HG03558 (cell line): ENCODE data around the gene COPS7A.
A peak's percentile ranks its signal among the peaks of the same experiment; 100 is the strongest.

Experiments used
- ATAC-seq: cut with Tn5 transposase; IDR thresholded peaks from one replicate; pipeline ENCODE4 v1.9.1; 2021; ENCODE audit warnings: moderate number of reproducible peaks; ENCODE audit not compliant: unreplicated experiment; ENCODE audit errors: extremely low read depth

COPS7A gene

DNA sequence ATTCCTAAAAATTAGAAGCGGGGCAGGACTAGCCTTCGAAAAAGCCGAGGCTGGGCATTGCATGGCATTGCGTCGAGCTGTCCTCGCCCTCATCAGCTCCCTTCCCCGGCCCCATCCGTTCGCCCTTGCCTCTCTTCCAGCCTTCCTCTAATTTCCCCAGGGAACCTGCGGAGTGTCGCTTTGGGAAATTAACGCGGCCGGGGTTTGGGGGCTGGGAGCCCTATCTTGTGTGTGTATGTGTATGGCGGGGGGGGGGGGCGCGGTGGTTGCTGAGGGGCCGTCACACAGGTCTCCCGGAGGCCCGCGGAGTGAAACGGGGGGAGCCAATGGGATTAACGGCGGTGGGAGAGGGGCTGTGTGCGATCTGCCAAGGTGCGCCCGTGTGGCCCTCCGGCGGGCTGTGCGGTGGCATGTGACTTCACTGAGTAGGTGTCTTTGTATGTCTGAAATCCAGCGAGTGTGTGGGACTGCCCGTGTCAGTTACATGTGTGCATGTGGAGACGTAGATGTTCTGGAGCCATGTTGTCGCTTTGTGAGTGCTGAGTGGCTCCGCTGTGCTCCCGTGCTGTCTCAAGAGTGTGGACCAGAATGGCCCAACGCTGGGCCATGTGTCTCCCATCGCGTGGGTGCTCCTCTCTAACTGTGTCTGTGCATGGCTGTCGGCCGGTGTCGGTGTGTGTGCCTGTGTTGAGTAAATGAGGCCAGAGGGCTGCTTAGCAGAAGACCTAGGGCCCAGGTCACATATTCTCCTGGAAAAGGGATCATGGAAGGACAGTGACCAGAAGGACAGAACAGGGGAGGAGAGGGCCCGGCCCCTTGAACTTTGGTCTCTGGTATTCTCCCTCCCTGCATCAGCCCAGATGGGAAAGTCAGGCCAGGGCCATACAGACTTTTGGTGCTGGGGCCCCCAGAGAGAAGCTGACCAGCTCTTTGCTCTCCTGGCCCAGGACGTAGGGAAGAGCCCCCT, 43.8 kb downstream of the COPS7A start:
- no peak for ATAC-seq

DNA sequence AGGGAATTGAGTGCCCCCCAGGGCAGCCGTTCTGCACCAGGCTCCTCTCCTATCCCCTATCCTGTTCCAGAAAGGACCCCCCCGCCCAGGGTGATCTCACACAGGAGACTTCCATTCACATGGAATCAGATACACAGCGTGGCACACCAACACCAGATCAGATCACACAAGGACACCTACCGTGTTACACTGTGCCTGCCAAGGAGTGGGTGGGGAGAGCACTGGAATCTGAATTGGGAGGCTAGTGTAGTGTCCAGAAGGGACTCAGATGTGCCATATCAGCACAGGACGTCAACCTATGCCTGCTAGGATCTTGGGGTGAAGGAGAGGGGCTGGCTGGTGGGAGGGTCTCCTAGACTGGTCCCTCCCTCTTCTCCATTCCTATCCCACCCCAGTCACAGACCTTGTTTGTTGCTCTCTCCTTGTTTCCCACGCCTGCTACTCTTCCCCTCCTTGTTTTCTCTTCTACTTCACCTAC, 44.6 kb downstream of the COPS7A start:
- no peak for ATAC-seq

DNA sequence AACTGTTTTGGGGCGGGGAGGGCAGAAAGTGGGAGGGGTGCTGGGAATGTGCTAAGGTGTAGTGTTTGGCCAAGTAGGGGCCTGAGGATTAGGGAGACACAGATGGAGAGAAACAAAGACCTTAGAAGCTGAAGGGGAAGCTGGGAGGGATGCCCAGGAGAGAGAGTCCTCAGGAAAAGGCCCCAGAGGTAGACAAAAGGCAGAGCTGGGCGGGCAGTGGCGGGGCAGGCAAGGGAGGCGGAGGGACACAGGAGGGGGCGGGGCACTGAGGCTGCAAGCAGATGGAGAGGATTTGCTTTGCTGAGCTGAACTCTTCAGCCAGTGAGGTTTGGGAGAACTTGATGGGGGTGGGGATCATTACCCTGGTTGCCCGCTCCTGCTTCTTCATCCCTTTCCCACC, 45.1 kb downstream of the COPS7A start:
- ATAC-seq, result no peak

DNA sequence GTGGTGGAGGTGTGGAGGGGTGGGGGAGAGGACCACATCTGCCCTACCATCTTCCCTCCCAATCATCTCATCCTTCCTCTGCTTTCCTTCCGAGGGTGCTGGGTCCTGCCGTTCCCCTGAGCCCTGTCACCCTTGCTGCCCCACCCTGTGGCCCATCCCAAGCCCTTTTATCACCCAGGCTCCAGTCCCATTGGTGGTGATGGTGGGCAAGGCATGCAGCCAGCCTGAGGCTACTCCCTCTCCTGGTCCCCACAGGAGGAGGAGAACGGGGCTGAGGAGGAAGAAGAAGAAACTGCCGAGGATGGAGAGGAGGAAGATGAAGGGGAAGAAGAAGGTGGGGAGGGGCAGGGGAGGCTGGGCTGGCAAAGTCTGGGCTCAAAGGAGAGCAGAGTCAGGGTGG, 45.8 kb downstream of the COPS7A start:
- no peak for ATAC-seq

DNA sequence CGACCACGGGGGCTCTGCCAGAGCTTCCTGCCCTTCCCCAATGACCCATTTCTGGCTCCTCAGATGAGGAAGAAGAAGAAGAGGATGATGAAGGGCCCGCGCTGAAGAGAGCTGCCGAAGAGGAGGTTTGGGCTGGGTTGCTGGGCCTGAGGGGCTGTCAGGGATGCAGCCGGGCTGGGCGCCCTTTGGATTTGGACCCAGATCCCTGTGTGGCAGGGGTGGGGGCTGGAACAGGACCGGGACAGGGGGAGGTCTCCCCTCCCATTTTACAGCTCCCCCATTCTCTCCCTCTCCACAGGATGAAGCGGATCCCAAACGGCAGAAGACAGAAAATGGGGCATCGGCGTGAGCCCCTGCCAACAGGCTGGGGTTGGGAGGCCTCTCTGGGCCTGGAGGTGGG, 46.2 kb downstream of the COPS7A start:
- ATAC-seq, result no peak

DNA sequence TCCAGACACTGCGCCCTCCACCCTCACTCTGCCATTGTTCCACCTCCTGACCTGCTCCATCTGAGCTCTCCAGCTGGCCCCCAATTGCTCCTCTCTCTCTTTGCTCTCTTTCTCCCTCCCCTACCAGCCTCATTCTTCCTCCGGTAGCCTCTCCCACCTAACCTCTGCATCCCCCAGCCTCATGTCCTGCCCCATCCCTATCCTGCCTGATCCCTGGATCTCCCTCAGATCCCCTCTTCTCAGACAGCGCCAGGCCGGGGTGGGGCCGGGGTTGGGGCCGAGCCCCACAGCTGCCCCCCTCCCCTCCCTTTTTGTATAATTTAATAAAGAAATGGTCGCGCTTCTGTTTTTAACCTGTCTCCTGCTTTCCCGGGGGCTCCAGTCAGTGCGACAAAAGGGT, 46.8 kb downstream of the COPS7A start:
- no peak for ATAC-seq

DNA sequence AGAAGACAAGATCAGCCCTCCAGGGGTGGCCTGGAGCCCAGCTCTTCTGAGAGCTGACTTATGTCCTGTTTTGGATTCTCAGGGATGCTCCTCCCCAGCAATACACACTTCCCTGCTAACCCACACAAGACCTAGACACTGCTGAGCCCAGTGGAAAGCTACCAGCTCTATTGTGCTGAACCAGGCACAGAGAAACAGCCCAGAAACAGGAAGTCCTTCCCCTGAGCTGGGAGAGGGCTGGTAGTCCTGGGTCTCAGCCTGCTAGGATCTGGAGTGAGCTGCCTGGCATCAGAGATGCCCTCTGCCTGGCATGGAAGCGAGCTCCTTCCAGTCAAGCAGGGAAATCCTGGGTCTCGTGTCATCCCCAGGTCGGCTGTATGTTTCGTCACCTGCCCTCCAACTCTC, 47.2 kb downstream of the COPS7A start:
- ATAC-seq, result no peak

DNA sequence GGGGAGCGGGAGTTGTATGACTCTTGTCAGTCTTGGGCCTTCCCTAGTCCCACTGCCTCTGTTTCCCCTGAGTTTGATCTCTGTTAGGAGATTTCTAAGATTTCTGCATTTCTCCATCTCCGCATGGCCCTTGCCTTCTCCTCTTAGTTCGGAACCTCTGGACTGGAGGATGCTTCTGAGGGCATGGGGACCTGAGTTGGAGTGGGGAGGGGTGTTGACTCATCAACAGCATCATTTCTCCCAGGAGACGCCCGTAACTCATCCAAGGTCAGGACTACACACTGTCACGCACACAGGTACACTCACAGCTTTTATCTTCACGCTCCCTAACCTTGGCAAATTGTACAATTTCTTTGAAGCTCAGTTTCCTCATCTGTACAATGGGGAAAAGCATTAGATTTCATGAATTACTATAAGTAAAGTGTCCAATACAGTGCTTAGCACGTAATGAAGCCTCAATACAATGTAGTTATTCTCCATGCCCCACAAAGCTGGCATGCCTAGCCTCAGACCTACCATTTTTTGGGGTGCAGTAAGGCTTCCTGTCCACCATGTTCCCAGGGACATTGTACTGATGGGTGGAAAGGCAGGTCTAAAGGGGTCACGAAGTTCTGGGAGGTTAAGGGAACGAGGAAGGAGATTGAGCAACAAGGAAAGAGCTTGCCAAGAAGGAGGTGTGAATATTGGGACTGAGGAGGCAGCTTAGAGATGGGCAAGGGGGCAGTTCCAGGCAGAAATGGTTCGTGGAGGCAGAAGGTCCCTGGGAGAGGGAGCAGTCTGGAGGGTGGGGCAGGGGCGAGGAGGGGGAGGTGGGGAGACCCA, 47.9 kb downstream of the COPS7A start:
- no peak for ATAC-seq

DNA sequence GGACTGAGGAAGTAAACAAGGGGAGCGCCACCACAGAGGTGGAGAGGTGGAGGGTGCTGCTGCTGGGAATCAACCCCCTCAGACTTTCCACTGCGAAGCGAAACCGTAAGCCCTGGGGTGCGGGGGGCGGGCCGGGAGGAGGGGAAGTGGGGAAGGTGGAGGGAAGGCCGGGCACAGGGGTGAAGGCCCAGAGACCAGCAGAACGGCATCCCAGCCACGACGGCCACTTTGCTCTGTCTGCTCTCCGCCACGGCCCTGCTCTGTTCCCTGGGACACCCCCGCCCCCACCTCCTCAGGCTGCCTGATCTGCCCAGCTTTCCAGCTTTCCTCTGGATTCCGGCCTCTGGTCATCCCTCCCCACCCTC, 48.5 kb downstream of the COPS7A start, which contains the start of gene LAG3:
Gene LAG3 (plus strand): TSS at position 190 of the 365 bp plus-strand sequence. CDS start 333 bp downstream, outside the sequence.
- ATAC-seq, result no peak

DNA sequence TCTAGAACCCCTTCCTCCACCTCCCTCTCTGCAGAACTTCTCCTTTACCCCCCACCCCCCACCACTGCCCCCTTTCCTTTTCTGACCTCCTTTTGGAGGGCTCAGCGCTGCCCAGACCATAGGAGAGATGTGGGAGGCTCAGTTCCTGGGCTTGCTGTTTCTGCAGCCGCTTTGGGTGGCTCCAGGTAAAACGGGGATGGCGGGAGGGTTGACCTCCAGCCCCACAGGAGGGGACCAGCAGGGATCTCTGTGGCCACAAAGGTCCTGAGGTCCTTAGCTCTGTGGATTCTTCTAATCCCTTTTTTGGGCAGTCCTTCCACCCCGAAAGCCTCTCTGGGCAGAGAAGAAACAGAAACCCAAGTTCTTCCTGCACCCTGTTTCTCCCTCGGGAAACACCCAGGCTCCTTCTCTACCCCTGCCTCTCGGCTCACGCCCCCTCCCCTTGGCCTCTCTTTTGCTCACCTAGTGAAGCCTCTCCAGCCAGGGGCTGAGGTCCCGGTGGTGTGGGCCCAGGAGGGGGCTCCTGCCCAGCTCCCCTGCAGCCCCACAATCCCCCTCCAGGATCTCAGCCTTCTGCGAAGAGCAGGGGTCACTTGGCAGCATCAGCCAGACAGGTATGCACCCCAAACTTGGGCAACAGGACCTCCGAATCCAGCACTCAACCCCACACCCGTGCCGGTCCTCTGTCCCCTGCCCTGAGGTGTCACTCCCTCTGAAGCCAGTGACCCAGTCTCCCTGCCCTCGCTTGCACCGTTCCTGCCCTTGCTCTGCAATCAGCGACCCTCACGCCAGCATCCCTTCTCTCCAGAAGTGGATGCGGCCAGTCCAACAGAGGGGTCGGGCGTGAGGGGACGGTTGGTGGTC, 49.1 kb downstream of the COPS7A start:
- no peak for ATAC-seq

DNA sequence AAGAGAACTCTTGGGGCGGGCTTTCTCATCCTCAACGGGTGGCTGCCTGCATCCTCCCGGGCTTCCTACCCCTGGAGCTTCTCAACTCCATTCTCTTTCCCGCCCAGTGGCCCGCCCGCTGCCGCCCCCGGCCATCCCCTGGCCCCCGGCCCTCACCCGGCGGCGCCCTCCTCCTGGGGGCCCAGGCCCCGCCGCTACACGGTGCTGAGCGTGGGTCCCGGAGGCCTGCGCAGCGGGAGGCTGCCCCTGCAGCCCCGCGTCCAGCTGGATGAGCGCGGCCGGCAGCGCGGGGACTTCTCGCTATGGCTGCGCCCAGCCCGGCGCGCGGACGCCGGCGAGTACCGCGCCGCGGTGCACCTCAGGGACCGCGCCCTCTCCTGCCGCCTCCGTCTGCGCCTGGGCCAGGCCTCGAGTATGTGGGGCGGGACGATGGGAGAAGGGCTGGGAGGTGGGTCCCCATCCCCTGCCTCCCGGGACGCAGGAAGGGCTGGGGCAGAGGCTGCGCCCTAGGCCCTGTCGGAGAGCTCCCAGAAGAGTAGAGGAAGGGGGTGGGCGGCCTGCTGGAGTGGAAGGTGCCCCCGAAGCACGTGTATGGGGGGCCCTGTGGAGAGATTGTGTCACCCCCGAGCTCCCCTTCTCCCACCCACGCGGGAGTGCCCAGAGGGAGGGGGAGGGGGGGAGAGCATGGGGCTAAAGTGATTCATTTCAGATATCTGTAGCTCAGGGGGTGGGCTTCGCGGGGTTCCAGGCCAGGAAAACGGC, 49.9 kb downstream of the COPS7A start:
- ATAC-seq, result no peak

DNA sequence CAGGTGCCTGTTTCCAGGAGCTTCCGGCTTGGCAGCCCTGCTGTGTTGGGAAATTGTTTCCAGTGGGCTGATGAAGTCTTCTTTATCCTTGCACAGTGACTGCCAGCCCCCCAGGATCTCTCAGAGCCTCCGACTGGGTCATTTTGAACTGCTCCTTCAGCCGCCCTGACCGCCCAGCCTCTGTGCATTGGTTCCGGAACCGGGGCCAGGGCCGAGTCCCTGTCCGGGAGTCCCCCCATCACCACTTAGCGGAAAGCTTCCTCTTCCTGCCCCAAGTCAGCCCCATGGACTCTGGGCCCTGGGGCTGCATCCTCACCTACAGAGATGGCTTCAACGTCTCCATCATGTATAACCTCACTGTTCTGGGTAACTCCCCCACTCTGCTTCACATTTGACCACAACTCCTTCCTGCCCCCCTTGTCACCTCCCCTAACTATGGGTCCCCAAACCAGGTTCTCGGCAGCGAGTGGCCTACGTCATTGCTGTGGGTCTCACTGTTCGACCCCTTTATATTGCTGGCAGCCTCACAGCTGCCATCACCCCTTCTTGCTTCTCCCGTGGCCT, 50.7 kb downstream of the COPS7A start:
- ATAC-seq, result no peak

DNA sequence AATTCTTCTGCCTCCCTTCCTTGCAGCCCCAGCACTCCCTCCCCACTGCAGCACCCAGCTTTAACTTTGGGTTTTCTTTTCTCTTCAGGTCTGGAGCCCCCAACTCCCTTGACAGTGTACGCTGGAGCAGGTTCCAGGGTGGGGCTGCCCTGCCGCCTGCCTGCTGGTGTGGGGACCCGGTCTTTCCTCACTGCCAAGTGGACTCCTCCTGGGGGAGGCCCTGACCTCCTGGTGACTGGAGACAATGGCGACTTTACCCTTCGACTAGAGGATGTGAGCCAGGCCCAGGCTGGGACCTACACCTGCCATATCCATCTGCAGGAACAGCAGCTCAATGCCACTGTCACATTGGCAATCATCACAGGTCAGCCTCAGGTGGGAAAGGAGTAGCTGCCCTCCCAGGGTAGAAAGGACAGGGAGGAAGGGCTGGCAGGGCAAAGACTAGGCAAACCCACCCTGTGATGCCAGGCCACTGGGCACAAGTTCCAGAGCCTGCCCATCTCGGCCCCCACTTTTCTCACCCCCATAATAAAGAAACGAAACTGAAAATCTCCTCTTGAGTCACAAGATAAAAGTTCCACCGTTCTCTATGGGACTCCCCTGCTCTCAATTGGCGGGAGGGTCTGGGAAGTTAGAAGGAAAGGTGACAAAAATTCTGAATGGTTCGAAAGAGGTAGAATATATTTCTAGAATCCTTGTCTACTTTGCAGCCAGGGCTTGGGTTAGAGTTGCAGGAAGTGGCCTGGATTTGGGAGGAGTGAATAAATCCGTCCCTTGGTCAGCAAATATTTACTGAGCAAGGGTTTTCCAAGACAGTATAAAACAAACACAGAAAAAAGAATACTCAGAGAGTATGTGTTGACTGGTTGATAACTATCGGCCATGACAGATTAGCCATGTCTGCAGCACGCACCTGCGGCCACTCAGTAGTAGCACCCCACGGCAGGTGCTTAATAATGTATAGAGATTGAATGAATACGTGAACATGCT, 51.6 kb downstream of the COPS7A start:
- no peak for ATAC-seq

DNA sequence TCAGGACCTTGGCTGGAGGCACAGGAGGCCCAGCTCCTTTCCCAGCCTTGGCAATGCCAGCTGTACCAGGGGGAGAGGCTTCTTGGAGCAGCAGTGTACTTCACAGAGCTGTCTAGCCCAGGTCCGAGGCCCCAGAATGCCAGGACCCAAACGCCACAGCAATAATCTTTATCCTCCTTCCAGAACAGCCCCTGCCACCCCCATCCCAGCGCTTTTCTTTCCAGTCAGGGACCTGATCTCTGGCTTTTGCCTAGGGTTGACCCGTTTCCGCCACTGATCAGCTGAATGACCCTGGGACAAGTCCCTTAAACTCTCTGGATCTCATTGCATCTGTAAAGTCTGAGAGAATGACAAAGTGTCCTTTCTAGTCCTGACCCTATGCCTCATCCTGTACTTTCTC, 53.5 kb downstream of the COPS7A start:
- ATAC-seq, result no peak

DNA sequence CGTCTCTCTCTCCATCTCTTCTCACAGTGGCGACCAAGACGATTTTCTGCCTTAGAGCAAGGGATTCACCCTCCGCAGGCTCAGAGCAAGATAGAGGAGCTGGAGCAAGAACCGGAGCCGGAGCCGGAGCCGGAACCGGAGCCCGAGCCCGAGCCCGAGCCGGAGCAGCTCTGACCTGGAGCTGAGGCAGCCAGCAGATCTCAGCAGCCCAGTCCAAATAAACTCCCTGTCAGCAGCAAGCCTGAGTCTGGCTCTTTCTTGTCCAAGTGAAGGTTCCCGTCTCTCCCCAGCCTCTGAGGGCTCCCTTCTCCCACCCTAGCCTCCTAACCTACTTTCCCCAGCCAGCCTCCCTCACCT, 54.3 kb downstream of the COPS7A start:
- no peak for ATAC-seq

DNA sequence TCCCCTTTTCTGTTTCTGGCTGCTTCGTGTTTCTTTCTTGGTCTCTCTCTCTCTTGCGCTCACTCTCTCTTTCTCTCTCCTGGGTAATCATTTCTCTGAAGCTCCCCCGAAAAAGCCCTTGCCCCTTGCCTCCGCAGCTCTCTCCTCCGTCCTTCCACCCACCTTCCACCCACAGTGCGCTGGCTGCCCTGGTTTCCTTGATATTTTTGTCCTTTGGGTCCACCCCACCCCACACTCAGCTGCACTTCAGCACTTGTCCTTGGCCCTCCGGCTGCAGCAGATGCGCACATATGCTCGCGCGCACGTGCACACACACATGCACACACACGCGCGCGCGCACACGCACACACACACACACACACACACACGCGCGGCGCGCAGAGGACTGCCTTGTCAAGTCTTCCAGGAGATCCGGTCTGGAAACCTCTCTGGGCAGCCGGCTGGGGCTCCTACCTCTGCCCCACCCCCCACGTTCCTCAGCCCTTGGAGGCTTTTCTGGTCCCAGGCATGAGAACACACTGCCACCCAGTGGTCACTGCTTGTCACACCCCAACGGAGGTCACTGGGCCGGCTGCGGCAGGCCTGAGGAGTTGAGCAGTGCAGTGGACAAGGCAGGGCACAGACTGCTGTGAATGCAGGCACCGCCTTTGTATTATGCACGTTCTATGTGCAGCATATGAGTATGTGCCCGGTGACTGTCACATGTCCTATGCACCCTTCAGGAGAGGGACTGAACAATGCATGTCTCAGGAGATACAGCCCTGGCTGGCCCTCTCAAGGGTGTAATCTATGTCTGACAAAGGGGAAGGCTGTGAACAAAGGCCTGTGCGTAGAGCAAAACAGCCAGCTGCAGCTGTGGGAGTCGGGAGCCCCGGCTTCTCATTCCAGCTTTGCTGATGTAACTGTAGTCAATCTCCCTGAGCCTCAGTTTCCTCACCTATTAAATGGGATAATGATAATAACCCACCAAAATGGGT, 55.0 kb downstream of the COPS7A start:
- peak; percentile 62 for ATAC-seq
